Neural cell (in vitro differentiated cells): ENCODE measurements around the gene CYP1A2.

Source experiments
- EP300 ChIP-seq: fragments of 450-650 bp; conservative IDR thresholded peaks from 2 replicates; pipeline ENCODE4 v1.6.1; 2014; ENCODE audit warnings: antibody characterized with exemption, mild to moderate bottlenecking, moderate library complexity; ENCODE audit not compliant: poor library complexity, severe bottlenecking
- EZH2 ChIP-seq: fragments of 200-600, 300-800 bp; shearing (Covaris generic), sonication (generic); IDR thresholded peaks from 2 replicates; pipeline ENCODE4 v1.6.1; 2014; ENCODE audit warnings: antibody characterized with exemption, low read length, borderline replicate concordance, mild to moderate bottlenecking; ENCODE audit not compliant: insufficient read depth, poor library complexity, severe bottlenecking
- TF ChIP-seq, protein P1 (sequence below): IDR thresholded peaks from 2 replicates; pipeline ENCODE4 v1.6.1; 2012; ENCODE audit warnings: borderline replicate concordance
- TF ChIP-seq, protein P2 (sequence below): fragments of 450-650 bp; IDR thresholded peaks from 2 replicates; pipeline ENCODE4 v1.5.1; 2014; ENCODE audit warnings: antibody characterized with exemption, mild to moderate bottlenecking, moderate library complexity; ENCODE audit not compliant: poor library complexity, severe bottlenecking

DNA sequence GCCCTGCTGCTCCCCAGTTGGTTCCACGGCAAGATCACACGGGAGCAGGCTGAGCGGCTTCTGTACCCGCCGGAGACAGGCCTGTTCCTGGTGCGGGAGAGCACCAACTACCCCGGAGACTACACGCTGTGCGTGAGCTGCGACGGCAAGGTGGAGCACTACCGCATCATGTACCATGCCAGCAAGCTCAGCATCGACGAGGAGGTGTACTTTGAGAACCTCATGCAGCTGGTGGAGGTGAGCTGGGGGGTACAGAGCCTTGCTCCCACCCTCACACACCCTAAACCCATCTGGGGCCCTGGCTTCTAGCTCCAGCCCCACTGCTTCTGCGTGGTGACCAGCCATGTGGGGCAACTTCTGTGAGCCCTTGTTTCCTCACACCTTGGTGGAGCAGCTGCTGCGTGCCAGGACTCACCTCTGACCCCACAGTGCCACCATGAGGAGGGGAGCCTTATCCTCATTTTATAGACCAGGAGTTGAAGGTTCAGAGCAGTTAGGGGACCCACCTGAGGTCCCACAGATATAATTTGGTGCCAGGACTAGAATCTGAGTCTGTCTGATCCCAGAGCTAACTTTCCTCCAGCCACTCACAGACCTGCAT lies 50.7 kb downstream of the CYP1A2 start:
- TF ChIP-seq, protein P1, sequence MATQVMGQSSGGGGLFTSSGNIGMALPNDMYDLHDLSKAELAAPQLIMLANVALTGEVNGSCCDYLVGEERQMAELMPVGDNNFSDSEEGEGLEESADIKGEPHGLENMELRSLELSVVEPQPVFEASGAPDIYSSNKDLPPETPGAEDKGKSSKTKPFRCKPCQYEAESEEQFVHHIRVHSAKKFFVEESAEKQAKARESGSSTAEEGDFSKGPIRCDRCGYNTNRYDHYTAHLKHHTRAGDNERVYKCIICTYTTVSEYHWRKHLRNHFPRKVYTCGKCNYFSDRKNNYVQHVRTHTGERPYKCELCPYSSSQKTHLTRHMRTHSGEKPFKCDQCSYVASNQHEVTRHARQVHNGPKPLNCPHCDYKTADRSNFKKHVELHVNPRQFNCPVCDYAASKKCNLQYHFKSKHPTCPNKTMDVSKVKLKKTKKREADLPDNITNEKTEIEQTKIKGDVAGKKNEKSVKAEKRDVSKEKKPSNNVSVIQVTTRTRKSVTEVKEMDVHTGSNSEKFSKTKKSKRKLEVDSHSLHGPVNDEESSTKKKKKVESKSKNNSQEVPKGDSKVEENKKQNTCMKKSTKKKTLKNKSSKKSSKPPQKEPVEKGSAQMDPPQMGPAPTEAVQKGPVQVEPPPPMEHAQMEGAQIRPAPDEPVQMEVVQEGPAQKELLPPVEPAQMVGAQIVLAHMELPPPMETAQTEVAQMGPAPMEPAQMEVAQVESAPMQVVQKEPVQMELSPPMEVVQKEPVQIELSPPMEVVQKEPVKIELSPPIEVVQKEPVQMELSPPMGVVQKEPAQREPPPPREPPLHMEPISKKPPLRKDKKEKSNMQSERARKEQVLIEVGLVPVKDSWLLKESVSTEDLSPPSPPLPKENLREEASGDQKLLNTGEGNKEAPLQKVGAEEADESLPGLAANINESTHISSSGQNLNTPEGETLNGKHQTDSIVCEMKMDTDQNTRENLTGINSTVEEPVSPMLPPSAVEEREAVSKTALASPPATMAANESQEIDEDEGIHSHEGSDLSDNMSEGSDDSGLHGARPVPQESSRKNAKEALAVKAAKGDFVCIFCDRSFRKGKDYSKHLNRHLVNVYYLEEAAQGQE, result no peak
- TF ChIP-seq EZH2 (no peak), EP300 (no peak)
- TF ChIP-seq, protein P2, sequence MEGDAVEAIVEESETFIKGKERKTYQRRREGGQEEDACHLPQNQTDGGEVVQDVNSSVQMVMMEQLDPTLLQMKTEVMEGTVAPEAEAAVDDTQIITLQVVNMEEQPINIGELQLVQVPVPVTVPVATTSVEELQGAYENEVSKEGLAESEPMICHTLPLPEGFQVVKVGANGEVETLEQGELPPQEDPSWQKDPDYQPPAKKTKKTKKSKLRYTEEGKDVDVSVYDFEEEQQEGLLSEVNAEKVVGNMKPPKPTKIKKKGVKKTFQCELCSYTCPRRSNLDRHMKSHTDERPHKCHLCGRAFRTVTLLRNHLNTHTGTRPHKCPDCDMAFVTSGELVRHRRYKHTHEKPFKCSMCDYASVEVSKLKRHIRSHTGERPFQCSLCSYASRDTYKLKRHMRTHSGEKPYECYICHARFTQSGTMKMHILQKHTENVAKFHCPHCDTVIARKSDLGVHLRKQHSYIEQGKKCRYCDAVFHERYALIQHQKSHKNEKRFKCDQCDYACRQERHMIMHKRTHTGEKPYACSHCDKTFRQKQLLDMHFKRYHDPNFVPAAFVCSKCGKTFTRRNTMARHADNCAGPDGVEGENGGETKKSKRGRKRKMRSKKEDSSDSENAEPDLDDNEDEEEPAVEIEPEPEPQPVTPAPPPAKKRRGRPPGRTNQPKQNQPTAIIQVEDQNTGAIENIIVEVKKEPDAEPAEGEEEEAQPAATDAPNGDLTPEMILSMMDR, result no peak
